HG02852 (cell line): ENCODE data around the gene FXYD7.
A peak's percentile ranks its signal among the peaks of the same experiment; 100 is the strongest.
"Not testable (repeated sequence)": the region's sequence is repeated elsewhere in the genome, so short reads cannot be mapped to it uniquely, and the experiment has no call there.

Experiments used
- ATAC-seq: cut with Tn5 transposase; IDR thresholded peaks from one replicate; pipeline ENCODE4 v1.9.1; 2021; ENCODE audit warnings: mild to moderate bottlenecking, moderate library complexity; ENCODE audit not compliant: unreplicated experiment

The FXYD7 gene

GRCh38 chr19:35142606-35143230 lies 337 bp upstream of the FXYD7 start:
- ATAC-seq, result no peak

- no peak for ATAC-seq
These were observed 763 bp downstream of the FXYD7 start for GRCh38 chr19:35143818-35144217.

GRCh38 chr19:35144259-35144599 lies 1.2 kb downstream of the FXYD7 start:
- ATAC-seq, result no peak

- ATAC-seq, result no peak
These were observed 1.8 kb downstream of the FXYD7 start for GRCh38 chr19:35144600-35145436.

- ATAC-seq, result no peak
These were observed 3.8 kb downstream of the FXYD7 start for GRCh38 chr19:35146746-35147459.

GRCh38 chr19:35149463-35149862 lies 6.4 kb downstream of the FXYD7 start:
- no peak for ATAC-seq

GRCh38 chr19:35150445-35150844 lies 7.4 kb downstream of the FXYD7 start:
- no peak for ATAC-seq

- no peak for ATAC-seq
These were observed 8.4 kb downstream of the FXYD7 start for GRCh38 chr19:35151273-35152065.

- not testable (repeated sequence) for ATAC-seq
These were observed 10.1 kb downstream of the FXYD7 start for GRCh38 chr19:35153129-35153522.

GRCh38 chr19:35153701-35154524 lies 10.9 kb downstream of the FXYD7 start:
- ATAC-seq, result no peak

- peak; percentile 54 for ATAC-seq
These were observed 11.7 kb downstream of the FXYD7 start, which contains the start of gene FXYD5 for GRCh38 chr19:35154525-35155406. Gene FXYD5, plus strand, starts transcription at chr19:35154735. Its CDS starts 816 bp downstream, at chr19:35155551.

GRCh38 chr19:35155441-35155840 lies 12.4 kb downstream of the FXYD7 start:
- peak; percentile 17 for ATAC-seq

GRCh38 chr19:35155981-35156672 lies 13.1 kb downstream of the FXYD7 start:
- ATAC-seq, result no peak

GRCh38 chr19:35156673-35157014 lies 13.6 kb downstream of the FXYD7 start:
- no peak for ATAC-seq

- ATAC-seq, result no peak
These were observed 14.4 kb downstream of the FXYD7 start for GRCh38 chr19:35157431-35157830.

- ATAC-seq, result no peak
These were observed 16.6 kb downstream of the FXYD7 start for GRCh38 chr19:35159606-35160005.

GRCh38 chr19:35160629-35161433 lies 17.8 kb downstream of the FXYD7 start:
- ATAC-seq, result no peak

GRCh38 chr19:35161434-35161743 lies 18.3 kb downstream of the FXYD7 start:
- no peak for ATAC-seq
